ENCODE measurements around the gene THAP6.
"Not testable (repeated sequence)": the region's sequence is repeated elsewhere in the genome, so short reads cannot be mapped to it uniquely, and the experiment has no call there.

The THAP6 gene

GRCh38 chr4:75530556-75531322 lies 16.5 kb downstream of the THAP6 start:
- Histone ChIP-seq H3K4me1 (ENCODE audit: control insufficient read depth, insufficient read depth, low read length) (no peaks in the 10 kb centered on the region), H3K27me3 (ENCODE audit: control insufficient read depth, insufficient read depth, low read length) (no peaks in the 10 kb centered on the region), H3K9me3 (ENCODE audit: control insufficient read depth, insufficient read depth, low read length) (peaks cover 3% of the 10 kb centered on the region), H3K4me3 (ENCODE audit: low read depth, low read length) (no peak overlapping the region), H3K9ac (ENCODE audit: low read depth, low read length) (no peak overlapping the region), H3K36me3 (ENCODE audit: control insufficient read depth, insufficient read depth, low read length) (peaks cover 5% of the 10 kb centered on the region)

DNA sequence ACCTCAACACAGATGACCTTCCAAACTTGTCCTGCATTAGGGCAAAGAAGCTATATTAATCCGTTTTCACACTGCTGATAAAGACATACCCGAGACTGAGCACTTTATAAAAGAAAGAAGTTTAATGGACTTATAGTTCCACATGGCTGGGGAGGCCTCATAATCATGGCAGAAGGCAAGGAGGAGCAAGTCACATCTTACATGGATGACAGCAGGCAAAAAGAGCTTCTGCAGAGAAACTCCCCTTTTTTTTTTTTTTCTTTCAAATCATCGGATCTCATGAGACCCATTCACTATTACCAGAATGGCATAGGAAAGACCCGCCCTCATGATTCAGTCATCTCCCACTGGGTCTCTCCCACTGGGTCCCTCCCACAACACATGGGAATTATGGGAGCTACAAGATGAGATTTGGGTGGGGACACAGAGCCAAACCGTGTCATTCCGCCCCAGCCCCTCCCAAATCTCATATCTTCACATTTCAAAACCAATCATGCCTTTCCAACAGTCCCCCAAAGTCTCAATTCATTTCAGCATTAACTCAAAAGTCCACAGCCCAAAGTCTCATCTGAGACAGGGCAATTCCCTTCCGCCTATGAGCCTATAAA lies 17.4 kb downstream of the THAP6 start:
- not testable (repeated sequence) for H3K9me3 ChIP-seq (ENCODE audit: control insufficient read depth, insufficient read depth, low read length); H3K27me3 ChIP-seq (ENCODE audit: control insufficient read depth, insufficient read depth, low read length); H3K4me1 ChIP-seq (ENCODE audit: control insufficient read depth, insufficient read depth, low read length); H3K9ac ChIP-seq (ENCODE audit: low read depth, low read length); H3K4me3 ChIP-seq (ENCODE audit: low read depth, low read length); H3K36me3 ChIP-seq (ENCODE audit: control insufficient read depth, insufficient read depth, low read length)

DNA sequence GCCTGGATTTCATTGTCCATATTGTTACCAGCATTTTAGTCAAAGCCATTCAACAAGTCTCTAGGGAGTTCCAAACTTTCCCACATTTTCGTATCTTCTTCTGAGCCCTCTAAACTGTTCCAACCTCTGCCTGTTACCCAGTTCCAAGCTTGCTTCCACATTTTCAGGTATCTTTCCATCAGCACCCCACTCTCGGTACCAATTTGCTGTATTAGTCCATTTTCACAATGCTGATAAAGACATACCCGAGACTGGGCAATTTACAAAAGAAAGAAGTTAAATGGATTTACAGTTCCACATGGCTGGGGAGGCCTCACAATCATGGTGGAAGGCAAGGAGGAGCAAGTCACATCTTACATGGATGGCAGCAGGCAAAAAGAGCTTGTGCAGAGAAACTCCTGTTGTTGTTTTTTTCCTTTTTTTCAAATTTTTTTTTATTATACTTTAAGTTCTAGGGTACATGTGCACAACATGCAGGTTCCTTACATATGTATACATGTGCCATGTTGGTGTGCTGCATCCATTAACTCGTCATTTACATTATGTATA lies 19.1 kb downstream of the THAP6 start:
- not testable (repeated sequence) for H3K9ac ChIP-seq (ENCODE audit: low read depth, low read length); H3K9me3 ChIP-seq (ENCODE audit: control insufficient read depth, insufficient read depth, low read length); H3K27me3 ChIP-seq (ENCODE audit: control insufficient read depth, insufficient read depth, low read length); H3K4me1 ChIP-seq (ENCODE audit: control insufficient read depth, insufficient read depth, low read length); H3K4me3 ChIP-seq (ENCODE audit: low read depth, low read length); H3K36me3 ChIP-seq (ENCODE audit: control insufficient read depth, insufficient read depth, low read length)

GRCh38 chr4:75533926-75534325 lies 19.7 kb downstream of the THAP6 start:
- not testable (repeated sequence) for H3K9me3 ChIP-seq (ENCODE audit: control insufficient read depth, insufficient read depth, low read length); H3K4me3 ChIP-seq (ENCODE audit: low read depth, low read length); H3K4me1 ChIP-seq (ENCODE audit: control insufficient read depth, insufficient read depth, low read length); H3K36me3 ChIP-seq (ENCODE audit: control insufficient read depth, insufficient read depth, low read length); H3K9ac ChIP-seq (ENCODE audit: low read depth, low read length); H3K27me3 ChIP-seq (ENCODE audit: control insufficient read depth, insufficient read depth, low read length)

DNA sequence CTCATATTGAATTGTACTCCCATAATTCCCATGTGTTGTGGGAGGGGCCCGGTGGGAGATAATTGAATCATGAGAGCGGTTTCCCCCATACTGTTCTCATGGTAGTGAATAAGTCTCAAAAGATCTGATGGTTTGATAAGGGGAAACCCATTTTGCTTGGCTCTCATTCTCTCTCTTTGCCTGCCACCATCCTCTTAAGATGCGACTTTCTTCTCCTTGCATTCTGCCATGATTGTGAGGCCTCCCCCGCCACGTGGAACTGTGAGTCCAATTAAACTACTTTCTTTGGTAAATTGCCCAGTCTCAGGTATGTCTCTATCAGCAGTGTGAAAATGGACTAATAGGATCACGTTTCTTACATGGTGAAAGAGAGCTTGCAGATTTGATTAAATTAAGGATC lies 23.0 kb downstream of the THAP6 start:
- not testable (repeated sequence) for H3K27me3 ChIP-seq (ENCODE audit: control insufficient read depth, insufficient read depth, low read length); H3K4me1 ChIP-seq (ENCODE audit: control insufficient read depth, insufficient read depth, low read length); H3K4me3 ChIP-seq (ENCODE audit: low read depth, low read length); H3K9ac ChIP-seq (ENCODE audit: low read depth, low read length); H3K9me3 ChIP-seq (ENCODE audit: control insufficient read depth, insufficient read depth, low read length); H3K36me3 ChIP-seq (ENCODE audit: control insufficient read depth, insufficient read depth, low read length)

- H3K4me3 ChIP-seq (ENCODE audit: low read depth, low read length), result no peak overlapping the region
- H3K9me3 ChIP-seq (ENCODE audit: control insufficient read depth, insufficient read depth, low read length), result no peaks in the 10 kb centered on the region
- H3K36me3 ChIP-seq (ENCODE audit: control insufficient read depth, insufficient read depth, low read length), result no peaks in the 10 kb centered on the region
- H3K4me1 ChIP-seq (ENCODE audit: control insufficient read depth, insufficient read depth, low read length), result no peaks in the 10 kb centered on the region
- H3K9ac ChIP-seq (ENCODE audit: low read depth, low read length), result no peak overlapping the region
- H3K27me3 ChIP-seq (ENCODE audit: control insufficient read depth, insufficient read depth, low read length), result no peaks in the 10 kb centered on the region
Observed at GRCh38 chr4:75542824-75543223, 28.6 kb downstream of the THAP6 start.

DNA sequence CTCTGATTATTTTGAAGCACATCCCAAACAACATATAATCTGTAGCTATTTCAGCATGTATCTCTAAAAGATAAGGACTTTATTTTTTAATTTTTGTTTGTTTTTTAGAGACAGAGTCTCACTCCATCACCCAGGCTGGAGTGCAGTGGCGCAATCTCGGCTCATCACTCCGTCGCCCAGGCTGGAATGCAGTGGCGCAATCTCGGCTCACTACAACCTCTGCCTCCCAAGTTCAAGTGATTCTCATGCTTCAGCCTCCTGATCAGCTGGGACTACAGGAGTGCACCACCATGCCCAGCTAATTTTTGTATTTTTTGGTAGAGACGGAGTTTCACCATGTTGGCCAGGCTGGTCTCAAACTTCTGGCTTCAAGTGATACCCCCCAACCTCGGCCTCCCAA lies 29.9 kb downstream of the THAP6 start:
- not testable (repeated sequence) for H3K9ac ChIP-seq (ENCODE audit: low read depth, low read length); H3K36me3 ChIP-seq (ENCODE audit: control insufficient read depth, insufficient read depth, low read length)

GRCh38 chr4:75544870-75545269 lies 30.6 kb downstream of the THAP6 start:
- Histone ChIP-seq H3K27me3 (ENCODE audit: control insufficient read depth, insufficient read depth, low read length) (no peaks in the 10 kb centered on the region), H3K4me3 (ENCODE audit: low read depth, low read length) (no peak overlapping the region), H3K9me3 (ENCODE audit: control insufficient read depth, insufficient read depth, low read length) (no peaks in the 10 kb centered on the region), H3K9ac (ENCODE audit: low read depth, low read length) (no peak overlapping the region), H3K4me1 (ENCODE audit: control insufficient read depth, insufficient read depth, low read length) (no peaks in the 10 kb centered on the region), H3K36me3 (ENCODE audit: control insufficient read depth, insufficient read depth, low read length) (no peaks in the 10 kb centered on the region)

More for the DNA sequence above, 29.9 kb downstream of the THAP6 start:
- not testable (repeated sequence) for H3K9me3 ChIP-seq (ENCODE audit: control insufficient read depth, insufficient read depth, low read length); H3K4me3 ChIP-seq (ENCODE audit: low read depth, low read length); H3K27me3 ChIP-seq (ENCODE audit: control insufficient read depth, insufficient read depth, low read length); H3K4me1 ChIP-seq (ENCODE audit: control insufficient read depth, insufficient read depth, low read length)

GRCh38 chr4:75545526-75545925 lies 31.3 kb downstream of the THAP6 start:
- Histone ChIP-seq H3K27me3 (ENCODE audit: control insufficient read depth, insufficient read depth, low read length) (no peaks in the 10 kb centered on the region), H3K9ac (ENCODE audit: low read depth, low read length) (no peak overlapping the region), H3K4me3 (ENCODE audit: low read depth, low read length) (no peak overlapping the region), H3K4me1 (ENCODE audit: control insufficient read depth, insufficient read depth, low read length) (no peaks in the 10 kb centered on the region), H3K9me3 (ENCODE audit: control insufficient read depth, insufficient read depth, low read length) (no peaks in the 10 kb centered on the region), H3K36me3 (ENCODE audit: control insufficient read depth, insufficient read depth, low read length) (no peaks in the 10 kb centered on the region)

DNA sequence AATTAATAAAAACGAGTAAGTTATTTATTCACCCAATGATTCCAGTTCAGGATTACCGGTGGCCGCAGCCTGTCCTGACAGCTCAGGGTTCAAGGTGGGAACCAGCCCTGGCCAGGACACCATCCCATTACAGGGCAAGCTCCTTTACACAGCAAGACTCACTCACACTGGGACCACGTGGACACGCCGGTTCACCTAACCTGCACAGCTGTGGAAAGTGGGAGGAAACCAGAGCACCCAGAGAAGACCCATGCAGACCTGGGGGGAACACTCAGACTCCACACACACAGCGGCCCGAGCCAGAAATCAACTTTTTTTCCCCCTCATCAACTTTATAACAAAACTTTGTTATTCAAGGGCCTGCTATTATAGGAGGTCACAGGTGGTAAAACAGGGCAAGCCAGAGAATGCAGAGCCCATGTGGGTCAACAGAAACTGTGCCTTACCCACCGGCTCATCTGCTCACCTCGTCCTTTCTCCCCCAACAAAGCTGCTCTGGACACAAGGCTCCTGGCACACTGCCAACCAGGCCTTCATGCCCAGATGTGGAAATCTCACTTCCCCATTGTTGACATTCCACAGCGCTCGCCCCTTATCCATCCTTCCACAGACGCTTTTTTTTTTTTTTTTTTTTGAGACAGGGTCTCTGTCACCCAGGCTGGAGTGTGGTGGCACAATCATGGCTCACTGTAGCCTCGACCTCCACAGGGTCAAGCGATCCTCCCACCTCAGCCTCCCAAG lies 33.5 kb downstream of the THAP6 start:
- H3K9ac ChIP-seq (ENCODE audit: low read depth, low read length), result no peak overlapping the region
- H3K36me3 ChIP-seq (ENCODE audit: control insufficient read depth, insufficient read depth, low read length), result no peaks in the 10 kb centered on the region
- H3K9me3 ChIP-seq (ENCODE audit: control insufficient read depth, insufficient read depth, low read length), result no peaks in the 10 kb centered on the region
- no peaks in the 10 kb centered on the region for H3K27me3 ChIP-seq (ENCODE audit: control insufficient read depth, insufficient read depth, low read length)
- H3K4me1 ChIP-seq (ENCODE audit: control insufficient read depth, insufficient read depth, low read length), result no peaks in the 10 kb centered on the region
- no peak overlapping the region for H3K4me3 ChIP-seq (ENCODE audit: low read depth, low read length)

- Histone ChIP-seq H3K9me3 (ENCODE audit: control insufficient read depth, insufficient read depth, low read length) (no peaks in the 10 kb centered on the region), H3K27me3 (ENCODE audit: control insufficient read depth, insufficient read depth, low read length) (no peaks in the 10 kb centered on the region), H3K36me3 (ENCODE audit: control insufficient read depth, insufficient read depth, low read length) (no peaks in the 10 kb centered on the region), H3K4me1 (ENCODE audit: control insufficient read depth, insufficient read depth, low read length) (no peaks in the 10 kb centered on the region), H3K9ac (ENCODE audit: low read depth, low read length) (no peak overlapping the region), H3K4me3 (ENCODE audit: low read depth, low read length) (no peak overlapping the region)
Observed at GRCh38 chr4:75549019-75549418, 34.7 kb downstream of the THAP6 start.

DNA sequence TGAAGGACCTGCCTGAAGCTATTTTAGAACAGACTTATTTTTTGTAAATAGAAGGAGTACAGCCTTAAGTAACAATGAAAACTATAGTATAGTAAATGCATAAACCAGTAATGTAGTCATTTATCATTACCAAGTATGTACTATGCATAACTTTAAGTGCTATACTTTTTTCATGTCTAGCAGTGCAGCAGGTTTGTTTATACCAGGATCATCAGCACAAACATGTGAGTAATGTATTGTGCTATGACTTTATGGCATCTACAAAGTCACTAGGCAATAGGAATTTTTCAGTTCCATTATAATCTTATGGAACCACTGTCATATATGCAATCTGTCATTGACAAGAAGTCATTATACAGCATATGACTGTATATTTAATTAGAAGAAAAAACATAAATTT lies 38.2 kb downstream of the THAP6 start:
- no peaks in the 10 kb centered on the region for H3K4me1 ChIP-seq (ENCODE audit: control insufficient read depth, insufficient read depth, low read length)

More for the DNA sequence above, 38.2 kb downstream of the THAP6 start:
- H3K36me3 ChIP-seq (ENCODE audit: control insufficient read depth, insufficient read depth, low read length), result no peaks in the 10 kb centered on the region
- H3K27me3 ChIP-seq (ENCODE audit: control insufficient read depth, insufficient read depth, low read length), result no peaks in the 10 kb centered on the region
- H3K4me3 ChIP-seq (ENCODE audit: low read depth, low read length), result no peak overlapping the region
- H3K9me3 ChIP-seq (ENCODE audit: control insufficient read depth, insufficient read depth, low read length), result no peaks in the 10 kb centered on the region
- H3K9ac ChIP-seq (ENCODE audit: low read depth, low read length), result no peak overlapping the region
